Activated CD4-positive, alpha-beta T cell treated with anti-CD3 and anti-CD28 coated beads, Interleukin-2, amount 50 U/mL, for 4 hours (primary cell): Measurements from ENCODE around the gene NXPE3.
A peak's percentile ranks its signal among the peaks of the same experiment; 100 is the strongest.
"Not testable (repeated sequence)": the region's sequence is repeated elsewhere in the genome, so short reads cannot be mapped to it uniquely, and the experiment has no call there.

ENCODE experiments used
- DNase-seq, 2 experiments: peaks; one replicate each; pipeline ENCODE4 v3.0.0-alpha.2; 2020

The NXPE3 gene

DNA sequence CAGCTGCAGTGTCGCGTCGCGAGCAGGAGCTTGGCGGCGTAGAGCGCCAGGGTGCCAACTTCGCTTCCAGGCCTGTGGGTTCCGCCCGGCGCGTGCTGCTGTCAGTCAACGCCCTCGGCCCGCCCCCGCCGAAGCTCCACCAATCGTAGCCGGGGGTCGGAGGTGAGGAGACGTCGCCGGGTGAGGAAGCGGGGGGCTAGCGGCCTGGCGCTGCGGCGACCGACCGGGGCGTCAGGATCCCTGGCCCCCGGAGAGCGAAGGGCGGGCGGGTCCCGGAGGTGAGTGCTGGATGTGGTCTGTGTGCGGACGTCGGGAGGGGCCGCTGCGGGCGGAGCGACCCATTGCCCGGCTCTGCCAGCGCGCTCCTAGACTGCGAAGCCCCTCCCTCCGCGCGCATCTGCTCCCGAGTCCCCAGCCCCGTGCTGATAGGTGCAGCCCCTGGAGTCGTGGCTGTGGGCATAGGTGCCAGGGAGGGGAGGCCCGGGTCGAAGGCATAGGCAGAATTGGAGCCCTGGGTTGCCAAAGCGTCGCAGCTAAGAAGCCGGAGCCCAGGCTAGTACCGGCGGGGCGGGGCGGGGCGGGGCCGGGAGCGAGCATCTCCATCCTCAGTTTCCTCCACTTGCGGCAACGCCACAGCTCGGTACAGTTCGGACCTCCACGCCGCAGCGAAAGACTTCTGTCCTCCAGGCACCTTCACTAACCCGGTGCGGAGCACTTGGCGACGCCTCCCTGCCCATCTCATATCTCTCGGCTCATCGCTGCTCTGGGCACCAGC is at the start of gene NXPE3:
TSS of gene NXPE3 (plus strand) at position 165 of the 775 bp plus-strand sequence. CDS start 6,386 bp downstream, outside the sequence.
- DNase-seq = peak; percentile 93 to 94

GRCh38 chr3:101729586-101729985 is 49.4 kb upstream of the NXPE3 start:
- no peak for DNase-seq

GRCh38 chr3:101730839-101731238 is 48.2 kb upstream of the NXPE3 start:
- no peak for DNase-seq

DNA sequence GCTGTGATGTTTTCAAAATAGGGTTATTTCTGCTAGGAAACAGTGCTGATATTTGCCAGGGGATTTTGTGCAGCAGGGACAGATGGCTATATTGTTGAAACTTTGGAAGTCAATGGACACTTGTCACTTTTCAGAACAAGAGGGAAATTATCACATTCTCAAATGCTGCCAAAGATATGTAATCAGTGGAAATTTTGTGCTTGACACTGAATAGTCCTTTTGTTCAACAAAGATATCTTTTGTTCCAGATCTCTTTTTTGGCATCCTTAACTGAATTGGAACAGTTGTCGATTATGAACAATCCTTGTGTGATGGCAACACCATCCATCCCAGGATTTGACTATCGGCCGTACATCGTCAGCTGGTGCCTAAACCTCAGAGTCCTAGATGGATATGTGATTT is 46.8 kb upstream of the NXPE3 start:
- DNase-seq = no peak

DNA sequence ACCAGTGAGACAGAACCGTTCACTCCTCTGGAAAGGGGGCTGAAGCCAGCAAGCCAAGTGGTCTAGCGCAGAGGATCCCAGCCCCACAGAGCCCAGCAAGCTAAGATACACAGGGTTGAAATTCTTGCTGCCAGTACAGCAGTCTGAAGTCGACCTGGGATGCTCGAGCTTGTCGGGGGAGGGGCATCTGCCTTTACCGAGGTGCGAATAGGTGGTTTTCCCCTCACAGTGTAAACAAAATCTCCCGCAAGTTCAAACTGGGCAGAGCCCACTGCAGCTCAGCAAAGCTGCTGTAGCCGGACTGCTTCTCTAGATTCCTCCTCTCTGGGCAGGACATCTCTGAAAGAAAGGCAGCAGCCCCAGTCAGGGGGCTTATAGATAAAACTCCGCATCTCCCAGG is 43.2 kb upstream of the NXPE3 start:
- DNase-seq = no peak

- DNase-seq = not testable (repeated sequence)
Observed at GRCh38 chr3:101741914-101742313, 37.1 kb upstream of the NXPE3 start.

DNA sequence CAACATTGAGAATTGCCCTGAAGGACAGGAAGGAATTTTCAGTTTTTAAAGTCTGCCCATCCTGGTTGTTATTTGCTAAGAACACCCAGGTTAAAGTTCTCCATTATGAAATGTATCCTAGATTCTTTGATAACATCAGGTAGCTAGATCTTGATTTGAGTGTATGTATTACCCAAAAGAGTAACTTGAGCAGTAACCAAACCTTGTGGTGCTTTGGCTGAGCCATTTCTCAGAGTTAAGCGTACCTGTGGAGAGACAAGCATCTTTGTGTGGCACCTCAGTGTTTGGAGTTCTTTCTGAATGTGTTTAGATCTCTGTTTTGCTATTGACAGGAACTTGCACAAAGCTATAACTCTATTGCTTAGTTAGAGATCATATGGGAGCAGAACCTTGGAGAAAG is 34.2 kb upstream of the NXPE3 start:
- DNase-seq = no peak

DNA sequence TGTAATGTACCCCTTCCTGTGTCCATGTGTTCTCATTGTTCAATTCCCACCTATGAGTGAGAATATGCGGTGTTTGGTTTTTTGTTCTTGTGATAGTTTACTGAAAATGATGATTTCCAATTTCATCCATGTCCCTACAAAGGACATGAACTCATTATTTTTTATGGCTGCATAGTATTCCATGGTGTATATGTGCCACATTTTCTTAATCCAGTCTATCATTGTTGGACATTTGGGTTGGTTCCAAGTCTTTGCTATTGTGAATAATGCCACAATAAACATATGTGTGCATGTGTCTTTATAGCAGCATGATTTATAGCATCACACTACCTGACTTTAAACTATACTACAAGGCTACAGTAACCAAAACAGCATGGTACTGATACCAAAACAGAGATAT is 33.1 kb upstream of the NXPE3 start:
- DNase-seq = not testable (repeated sequence)

- not testable (repeated sequence) for DNase-seq
Observed at GRCh38 chr3:101753386-101754113, 25.5 kb upstream of the NXPE3 start.

GRCh38 chr3:101758224-101758623 is 20.8 kb upstream of the NXPE3 start:
- DNase-seq = no peak

DNA sequence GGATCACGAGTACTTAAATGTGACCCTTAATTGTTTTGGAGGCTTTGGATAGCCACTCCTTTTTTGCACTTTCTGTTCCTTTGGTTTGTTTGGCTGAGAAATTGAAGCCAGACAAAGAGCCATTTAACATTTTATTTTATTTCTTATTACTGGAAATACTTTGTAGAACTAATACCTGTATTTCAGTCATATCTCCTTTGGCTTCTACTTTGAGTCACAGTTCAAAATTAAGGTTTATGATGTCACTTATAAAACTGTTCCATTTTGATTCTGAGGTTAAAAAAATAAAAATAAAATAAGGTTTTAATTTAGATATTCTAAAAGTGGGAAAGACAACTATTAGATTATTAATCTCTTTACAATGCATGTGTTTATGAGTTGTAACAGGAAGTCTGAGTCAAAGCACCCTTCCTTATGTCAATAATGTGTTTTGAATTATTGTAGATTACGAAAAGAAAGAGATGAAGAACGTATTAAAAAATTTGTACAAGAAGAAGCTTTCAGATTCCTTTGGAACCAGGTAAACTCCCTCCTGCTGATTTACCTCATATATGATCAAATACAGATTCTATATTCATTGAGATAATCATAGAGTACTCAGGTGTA is 16.9 kb upstream of the NXPE3 start:
- DNase-seq = no peak

DNA sequence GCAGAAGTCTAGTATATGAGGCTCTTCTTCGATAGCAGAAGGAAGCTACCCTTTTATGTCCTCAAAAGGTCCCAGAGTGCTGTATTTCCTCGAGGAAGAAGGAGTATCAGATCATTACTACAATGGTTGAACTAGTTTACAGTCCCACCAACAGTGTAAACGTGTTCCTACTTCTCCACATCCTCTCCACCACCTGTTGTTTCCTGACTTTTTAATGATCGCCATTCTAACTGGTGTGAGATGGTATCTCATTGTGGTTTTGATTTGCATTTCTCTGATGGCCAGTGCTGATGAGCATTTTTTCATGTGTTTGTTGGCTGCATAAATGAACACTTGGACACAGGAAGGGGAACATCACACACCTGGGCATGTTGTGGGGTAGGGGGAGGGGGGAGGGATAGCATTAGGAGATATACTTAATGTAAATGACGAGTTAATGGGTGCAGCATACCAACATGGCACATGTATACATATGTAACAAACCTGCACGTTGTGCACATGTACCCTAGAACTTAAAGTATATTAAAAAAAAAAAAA is 1.2 kb upstream of the NXPE3 start:
- not testable (repeated sequence) for DNase-seq

GRCh38 chr3:101778385-101779046 is 495 bp upstream of the NXPE3 start:
- DNase-seq = no peak

DNA sequence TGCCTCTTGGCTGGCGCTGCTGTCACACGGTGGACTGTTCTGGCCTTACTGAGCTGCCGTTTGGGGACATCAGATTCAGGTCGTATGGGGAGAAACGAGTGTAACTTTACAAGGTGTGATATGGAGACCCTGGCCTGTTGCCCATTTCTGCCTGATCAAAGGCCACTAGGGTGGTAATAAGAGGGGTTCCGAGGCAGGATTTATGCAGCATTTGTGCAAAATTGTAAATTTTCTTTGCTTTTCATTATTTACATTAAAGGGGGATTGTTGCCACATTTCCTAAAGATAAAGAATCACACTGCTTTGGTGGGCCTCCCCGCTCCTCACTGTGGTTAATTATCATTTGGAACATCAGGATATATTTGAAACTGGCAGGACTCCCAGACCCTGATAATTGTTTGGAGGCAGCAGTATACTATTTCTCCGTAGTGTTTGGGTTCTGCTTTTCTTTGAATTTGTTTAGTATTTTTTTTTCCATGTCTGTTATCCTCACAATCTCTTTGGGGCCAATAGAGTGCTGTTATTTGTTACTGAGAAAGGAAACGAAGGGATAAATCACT is 891 bp downstream of the NXPE3 start:
- DNase-seq = no peak

GRCh38 chr3:101780661-101781060 is 1.6 kb downstream of the NXPE3 start:
- DNase-seq = no peak

DNA sequence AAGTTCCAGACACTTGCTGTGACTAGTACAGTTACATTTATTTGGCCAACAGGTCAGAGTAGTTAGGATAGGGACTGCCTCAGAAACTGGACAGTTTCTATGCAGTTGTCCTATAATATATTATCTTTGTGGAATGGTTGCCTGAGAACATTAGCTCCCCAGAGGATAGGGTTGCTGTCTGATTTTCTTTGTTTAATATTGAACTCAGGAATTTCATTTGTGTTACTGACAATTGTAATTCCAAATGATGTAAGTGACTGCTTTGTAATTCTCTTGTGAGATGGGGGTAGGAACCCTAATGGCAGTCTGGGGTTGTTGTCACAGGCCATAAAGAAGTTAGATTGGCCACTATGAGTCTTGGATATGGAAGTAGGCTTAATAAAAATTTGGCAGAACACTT is 2.2 kb downstream of the NXPE3 start:
- DNase-seq = no peak

- no peak for DNase-seq
Observed at GRCh38 chr3:101784855-101785613, 6.0 kb downstream of the NXPE3 start.

DNA sequence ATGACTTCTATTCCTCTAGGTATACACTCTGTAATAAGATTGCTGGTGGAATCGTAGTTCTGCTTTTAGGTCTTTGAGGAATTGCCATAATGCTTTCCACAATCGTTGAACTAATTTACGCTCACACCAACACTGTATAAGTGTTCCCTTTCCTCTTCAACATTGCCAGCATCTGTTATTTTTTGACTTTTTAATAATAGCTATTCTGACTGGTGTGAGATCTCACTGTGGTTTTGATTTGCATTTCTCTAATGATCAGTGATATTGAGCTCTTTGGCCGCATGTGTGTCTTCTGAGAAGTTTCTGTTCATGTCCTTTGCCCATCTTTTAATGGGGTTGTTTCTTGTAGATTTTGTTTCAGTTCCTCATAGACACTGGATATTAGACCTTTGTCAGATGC is 12.8 kb downstream of the NXPE3 start:
- no peak for DNase-seq

GRCh38 chr3:101796077-101796680 is 17.2 kb downstream of the NXPE3 start:
- DNase-seq = no peak

- DNase-seq = no peak
Observed at GRCh38 chr3:101801174-101801573, 22.2 kb downstream of the NXPE3 start.

DNA sequence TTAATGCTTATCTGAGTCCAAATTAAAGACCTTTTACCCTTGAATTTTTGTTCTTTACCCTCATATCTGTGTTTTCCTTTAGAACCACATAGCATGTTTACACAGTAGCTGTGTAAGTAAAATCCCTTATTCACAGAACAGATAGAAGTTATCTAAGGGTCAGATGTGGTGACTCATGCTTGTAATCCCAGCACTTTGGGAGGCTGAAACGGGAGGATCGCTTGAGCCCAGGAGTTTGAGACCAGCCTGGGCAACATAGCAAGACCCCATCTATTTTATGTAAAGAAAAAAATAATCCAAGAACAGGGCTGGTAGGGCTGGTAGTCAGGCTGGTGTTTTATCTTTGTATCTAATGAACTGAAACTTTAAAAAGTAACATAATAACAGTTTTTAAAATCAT is 23.2 kb downstream of the NXPE3 start:
- no peak for DNase-seq
